Gastrocnemius medialis (tissue), 4 donors: ENCODE measurements around the gene ADORA1. TPM values are rescaled to one million over a fixed set of nuclear protein-coding genes. Genes with fewer than 3 reads are reported as not detected.

Source experiments
- ATAC-seq, 2 donors: fragments of 150-250 bp; one replicate each; pipeline ENCODE4 v1.9.1; 2016
- DNase-seq, 2 donors: peaks; one replicate each; pipeline ENCODE4 v3.0.0-alpha.2; 2019
- H3K27ac ChIP-seq, 4 donors: fragments of 200-600 bp; sonication (generic); 1 replicate in 1 of 4; 2 replicates in 3 of 4; pipeline ENCODE4 v1.5.1; 2016 to 2018; ENCODE audit warnings: mild to moderate bottlenecking in 2 of 4, moderate library complexity in 1 of 4
- H3K27me3 ChIP-seq, 3 donors: fragments of 200-600 bp; sonication (generic) in 2 of 3; 1 replicate in 1 of 3; 2 replicates in 2 of 3; pipeline versions ENCODE4 v1.5.1 to v1.6.0; 2016 to 2019; ENCODE audit warnings: mild to moderate bottlenecking in 1 of 3, moderate library complexity in 1 of 3
- H3K36me3 ChIP-seq, 2 donors: fragments of 200-600 bp; sonication (generic) in 1 of 2; one replicate each; pipeline ENCODE4 v1.5.1; 2017 to 2018
- H3K4me1 ChIP-seq, 2 donors: fragments of 200-600 bp; sonication (generic) in 1 of 2; one replicate each; pipeline ENCODE4 v1.5.1; 2016 to 2017; ENCODE audit warnings: mild to moderate bottlenecking in 2 of 2
- H3K4me3 ChIP-seq, 4 donors: fragments of 200-600 bp; sonication (generic) in 3 of 4; 1 replicate in 1 of 4; 2 replicates in 3 of 4; pipeline ENCODE4 v1.5.1; 2016 to 2019; ENCODE audit warnings: mild to moderate bottlenecking in 2 of 4
- H3K9me3 ChIP-seq, 3 donors: fragments of 200-600 bp; sonication (generic) in 2 of 3; 1 replicate in 1 of 3; 2 replicates in 2 of 3; pipeline ENCODE4 v1.5.1; 2016 to 2019
- CTCF ChIP-seq, 5 experiments: fragments of 450-650 bp in 3 of 5; fragments of 200-600 bp in 2 of 5; sonication (generic) in 2 of 5; IDR thresholded peaks in 4 of 5; conservative IDR thresholded peaks in 1 of 5; 1 replicate in 4 of 5; 2 replicates in 1 of 5; pipeline ENCODE4 v1.5.1; 2016 to 2019; ENCODE audit warnings: antibody characterized with exemption in 5 of 5, mild to moderate bottlenecking in 3 of 5, moderate library complexity in 3 of 5
- POLR2A ChIP-seq, 2 donors: fragments of 450-650 bp; IDR thresholded peaks; one replicate each; pipeline ENCODE4 v1.6.1; 2017; ENCODE audit warnings: antibody characterized with exemption in 2 of 2, mild to moderate bottlenecking in 2 of 2, moderate library complexity in 2 of 2
- in situ Hi-C, 4 donors: fragments of 200-750 bp; cut with MboI; loops; one replicate each; pipeline versions ENCODE4 v1.15.0 to v1.8.0; 2017; ENCODE audit warnings: low sequenced_read_pairs in 4 of 4
- intact Hi-C: fragments of 100-400 bp; cut with DNase I; formaldehyde crosslinking; loops from one replicate; pipeline ENCODE4 v1.15.1; 2023; ENCODE audit warnings: low total_unique reads
- total RNA-seq, 4 donors: library from RNA; depleted of rRNA; stranded (reverse); fragments of >200 nt; gene quantifications; one replicate each; pipeline versions ENCODE4 v1.1.0 to v1.2.3, GENCODE V29; 2016

Gene ADORA1
- total RNA-seq, 4 donors from 2014 or later = 0.25 to 5.6 (median 1.7) TPM

DNA sequence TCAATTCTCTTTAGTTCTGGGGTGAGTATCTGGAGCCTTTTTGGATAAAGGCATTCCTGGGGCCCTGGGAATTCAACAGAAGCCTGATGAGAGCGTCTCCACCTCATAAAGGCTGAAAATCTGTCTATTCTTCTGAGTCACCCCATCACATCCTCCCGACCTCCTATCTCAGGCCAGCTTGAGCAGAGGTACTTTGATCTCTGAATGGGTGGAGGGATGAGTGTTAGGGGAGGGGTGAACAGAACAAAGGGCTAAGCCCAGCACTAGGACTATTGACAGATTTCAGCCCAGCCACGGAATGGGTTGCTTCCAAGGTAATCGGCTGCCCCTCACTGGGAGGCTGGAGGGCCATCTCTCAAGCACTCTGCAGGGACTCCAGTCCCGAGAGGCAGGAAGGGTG lies 50.6 kb downstream of the ADORA1 start:
- no peaks in the 10 kb centered on the region for H3K36me3 ChIP-seq
- no peak overlapping the region for H3K4me3 ChIP-seq
- peak overlapping the region; percentile 38 to 88 (median 64) for H3K27ac ChIP-seq
- H3K9me3 ChIP-seq = no peaks in the 10 kb centered on the region
- H3K27me3 ChIP-seq = no peaks in the 10 kb centered on the region
- H3K4me1 ChIP-seq = peaks cover 28 to 52% of the 10 kb centered on the region in 2 donors
- in situ Hi-C loops = loop anchor here in 1 of 4 donors (10.0 kb wide), 1 partner anchor 143 kb away; no protein-coding TSS in a partner anchor
- ATAC-seq (no peak), DNase-seq (no peak)
- no peak for TF ChIP-seq POLR2A (IDR thresholded peaks at IDR 0.05)
- TF ChIP-seq CTCF (IDR thresholded peaks at IDR 0.05 in 4 of 5, conservative IDR thresholded peaks at IDR 0.05 in 1 of 5) = no peak
- intact Hi-C loops = no loop called here

GRCh38 chr1:203178821-203179666 lies 51.5 kb downstream of the ADORA1 start:
- DNase-seq (no peak), ATAC-seq (no peak)
- in situ Hi-C loops = loop anchor here in 1 of 4 donors (10.0 kb wide), 1 partner anchor 144 kb away; no protein-coding TSS in a partner anchor
- H3K36me3 ChIP-seq = no peaks in the 10 kb centered on the region
- peak overlapping the region in 1 of 4 donors; percentile 88 for H3K27ac ChIP-seq
- peaks cover 21 to 43% of the 10 kb centered on the region in 2 donors for H3K4me1 ChIP-seq
- H3K27me3 ChIP-seq = no peaks in the 10 kb centered on the region
- no peak overlapping the region for H3K4me3 ChIP-seq
- intact Hi-C loops = no loop called here
- TF ChIP-seq POLR2A (IDR thresholded peaks at IDR 0.05) (no peak), CTCF (IDR thresholded peaks at IDR 0.05 in 4 of 5, conservative IDR thresholded peaks at IDR 0.05 in 1 of 5) (no peak)
- H3K9me3 ChIP-seq = no peaks in the 10 kb centered on the region

- no peak overlapping the region for H3K27ac ChIP-seq
- no peaks in the 10 kb centered on the region for H3K27me3 ChIP-seq
- no peaks in the 10 kb centered on the region for H3K36me3 ChIP-seq
- DNase-seq = no peak
- H3K9me3 ChIP-seq = no peaks in the 10 kb centered on the region
- in situ Hi-C loops = loop anchor here in 1 of 4 donors (10.0 kb wide), 1 partner anchor 145 kb away; no protein-coding TSS in a partner anchor
- intact Hi-C loops = no loop called here
- no peak overlapping the region for H3K4me3 ChIP-seq
- peaks cover 21 to 41% of the 10 kb centered on the region in 2 donors for H3K4me1 ChIP-seq
- no peak for ATAC-seq
- no peak for TF ChIP-seq CTCF (IDR thresholded peaks at IDR 0.05 in 4 of 5, conservative IDR thresholded peaks at IDR 0.05 in 1 of 5)
- no peak for TF ChIP-seq POLR2A (IDR thresholded peaks at IDR 0.05)
Measured at GRCh38 chr1:203179667-203180005, 52.1 kb downstream of the ADORA1 start.

- H3K36me3 ChIP-seq = no peaks in the 10 kb centered on the region
Measured at GRCh38 chr1:203180611-203181330, 53.2 kb downstream of the ADORA1 start.

More at GRCh38 chr1:203180611-203181330, 53.2 kb downstream of the ADORA1 start:
- no peaks in the 10 kb centered on the region for H3K9me3 ChIP-seq
- H3K27me3 ChIP-seq = no peaks in the 10 kb centered on the region
- H3K4me3 ChIP-seq = no peak overlapping the region
- intact Hi-C loops = no loop called here
- ATAC-seq (no peak), DNase-seq (no peak)
- no peak overlapping the region for H3K27ac ChIP-seq
- TF ChIP-seq POLR2A (IDR thresholded peaks at IDR 0.05) (no peak), CTCF (IDR thresholded peaks at IDR 0.05 in 4 of 5, conservative IDR thresholded peaks at IDR 0.05 in 1 of 5) (no peak)
- peaks cover 14 to 29% of the 10 kb centered on the region in 2 donors for H3K4me1 ChIP-seq
- in situ Hi-C loops = no loop called here
